Mucosa of descending colon (tissue), 3 donors: ENCODE results near the gene GTSF1L. TPM values are rescaled to one million over a fixed set of nuclear protein-coding genes. Genes with fewer than 3 reads are reported as not detected.

ENCODE experiments used
- ATAC-seq: fragments of 200-7000 bp; cut with Tn5 transposase; one replicate; pipeline ENCODE4 v1.9.1; 2020; ENCODE audit warnings: mild to moderate bottlenecking, moderate library complexity
- DNase-seq, 3 donors: peaks; one replicate each; pipeline ENCODE4 v3.0.0-alpha.2; 2020
- H3K36me3 ChIP-seq: fragments of 200-600 bp; one replicate; pipeline ENCODE4 v1.8.0; 2021; ENCODE audit warnings: low read depth, mild to moderate bottlenecking
- H3K4me1 ChIP-seq: fragments of 200-600 bp; one replicate; pipeline ENCODE4 v1.8.0; 2021; ENCODE audit warnings: low read depth, mild to moderate bottlenecking
- H3K4me3 ChIP-seq: fragments of 200-600 bp; one replicate; pipeline ENCODE4 v1.8.0; 2021; ENCODE audit warnings: mild to moderate bottlenecking
- H3K9me3 ChIP-seq: fragments of 200-600 bp; one replicate; pipeline ENCODE4 v1.8.0; 2021; ENCODE audit warnings: mild to moderate bottlenecking
- CTCF ChIP-seq: fragments of 200-600 bp; IDR thresholded peaks from one replicate; pipeline ENCODE4 v1.8.0; 2022; ENCODE audit warnings: antibody characterized with exemption, mild to moderate bottlenecking
- intact Hi-C, 2 donors: fragments of 100-400 bp; cut with DNase I in 1 of 2; cut with micrococcal nuclease in 1 of 2; formaldehyde crosslinking; loops; one replicate each; pipeline versions ENCODE4 v1.11.0 to v1.11.1; 2022; cut with DNase I, micrococcal nuclease
- total RNA-seq, 3 donors: library from RNA; stranded (reverse); fragmentation: NEBNext Ultra II Directional in 2 of 3; extraction: Animal tissue kit (Norgen Biotek cat#: 25700) in 2 of 3; gene quantifications; one replicate each; pipeline versions ENCODE4 v1.2.1 to v1.2.4, GENCODE V29; 2021 to 2023
- donor health status: DM: no; HTN: no; CAD: no; lungs with moderate emphysema.
- donor health status: DM: no; HTN: no; CAD: no.
- donor health status: DM: no; HTN: yes; CAD: no.

The GTSF1L gene
- total RNA-seq, 3 donors from 2014 or later, result not detected

- DNase-seq (no peak), ATAC-seq (peak; percentile 41)
- no peak overlapping the region for H3K4me3 ChIP-seq
- intact Hi-C loops, result no loop called here
- no peak for TF ChIP-seq CTCF
- H3K9me3 ChIP-seq, result no peaks in the 10 kb centered on the region
- H3K36me3 ChIP-seq, result no peaks in the 10 kb centered on the region
- peaks cover 4% of the 10 kb centered on the region for H3K4me1 ChIP-seq
Measured at GRCh38 chr20:43725666-43726065, 1.1 kb downstream of the GTSF1L start.

- no peaks in the 10 kb centered on the region for H3K36me3 ChIP-seq
- H3K4me1 ChIP-seq, result peaks cover 4% of the 10 kb centered on the region
- TF ChIP-seq CTCF, result no peak
- no peak for ATAC-seq
- no peaks in the 10 kb centered on the region for H3K9me3 ChIP-seq
- intact Hi-C loops, result no loop called here
- H3K4me3 ChIP-seq, result no peak overlapping the region
- DNase-seq, result no peak
Measured at GRCh38 chr20:43724383-43724782, 2.4 kb downstream of the GTSF1L start.

GRCh38 chr20:43723735-43724134 lies 3.1 kb downstream of the GTSF1L start:
- Histone ChIP-seq H3K36me3 (no peaks in the 10 kb centered on the region), H3K4me1 (peaks cover 4% of the 10 kb centered on the region), H3K9me3 (no peaks in the 10 kb centered on the region), H3K4me3 (no peak overlapping the region)
- no peak for TF ChIP-seq CTCF
- intact Hi-C loops, result no loop called here
- DNase-seq (no peak), ATAC-seq (no peak)

- Histone ChIP-seq H3K4me3 (no peak overlapping the region), H3K9me3 (no peaks in the 10 kb centered on the region), H3K4me1 (peaks cover 4% of the 10 kb centered on the region), H3K36me3 (no peaks in the 10 kb centered on the region)
- no peak for DNase-seq
- no peak for ATAC-seq
- TF ChIP-seq CTCF, result no peak
- intact Hi-C loops, result no loop called here
Measured at GRCh38 chr20:43723186-43723585, 3.6 kb downstream of the GTSF1L start.

- Histone ChIP-seq H3K9me3 (no peaks in the 10 kb centered on the region), H3K4me3 (no peak overlapping the region), H3K36me3 (no peaks in the 10 kb centered on the region), H3K4me1 (peaks cover 4% of the 10 kb centered on the region)
- intact Hi-C loops, result no loop called here
- no peak for ATAC-seq
- no peak for DNase-seq
- no peak for TF ChIP-seq CTCF
Measured at GRCh38 chr20:43722153-43722505, 4.7 kb downstream of the GTSF1L start.

- DNase-seq (no peak), ATAC-seq (peak; percentile 80)
- no peak for TF ChIP-seq CTCF
Measured at GRCh38 chr20:43721429-43722152, 5.2 kb downstream of the GTSF1L start.

More at GRCh38 chr20:43721429-43722152, 5.2 kb downstream of the GTSF1L start:
- H3K4me1 ChIP-seq, result peaks cover 4% of the 10 kb centered on the region
- intact Hi-C loops, result no loop called here
- H3K36me3 ChIP-seq, result no peaks in the 10 kb centered on the region
- no peaks in the 10 kb centered on the region for H3K9me3 ChIP-seq
- no peak overlapping the region for H3K4me3 ChIP-seq
